Measurements from ENCODE around the gene MADCAM1.
"Not testable (repeated sequence)": the region's sequence is repeated elsewhere in the genome, so short reads cannot be mapped to it uniquely, and the experiment has no call there.

MADCAM1 gene

GRCh38 chr19:496112-496665 is at the start of gene MADCAM1:
Gene MADCAM1, plus strand, starts transcription at chr19:496486. Its CDS starts 14 bp downstream, at chr19:496500.
- no peak for DNase-seq

- no peak for DNase-seq
Measured at GRCh38 chr19:447064-447426, 49.2 kb upstream of the MADCAM1 start.

- DNase-seq, result no peak
Measured at GRCh38 chr19:447816-448560, 48.3 kb upstream of the MADCAM1 start.

GRCh38 chr19:449916-450315 is 46.4 kb upstream of the MADCAM1 start:
- DNase-seq, result no peak

GRCh38 chr19:450912-451481 is 45.3 kb upstream of the MADCAM1 start:
- DNase-seq, result not testable (repeated sequence)

GRCh38 chr19:452829-453228 is 43.5 kb upstream of the MADCAM1 start:
- no peak for DNase-seq

GRCh38 chr19:453606-454005 is 42.7 kb upstream of the MADCAM1 start:
- DNase-seq, result no peak

- no peak for DNase-seq
Measured at GRCh38 chr19:455031-455705, 41.1 kb upstream of the MADCAM1 start.

GRCh38 chr19:455851-456546 is 40.3 kb upstream of the MADCAM1 start:
- no peak for DNase-seq

GRCh38 chr19:456547-457110 is 39.7 kb upstream of the MADCAM1 start:
- no peak for DNase-seq

- DNase-seq, result no peak
Measured at GRCh38 chr19:457636-458035, 38.6 kb upstream of the MADCAM1 start.

GRCh38 chr19:458091-459042 is 37.9 kb upstream of the MADCAM1 start:
- DNase-seq, result no peak

GRCh38 chr19:459724-460511 is 36.4 kb upstream of the MADCAM1 start:
- no peak for DNase-seq

- no peak for DNase-seq
Measured at GRCh38 chr19:460877-461720, 35.2 kb upstream of the MADCAM1 start, which contains the start of gene SHC2. Gene SHC2, minus strand, starts transcription at chr19:461033. Its CDS starts 37 bp downstream, at chr19:460996.

GRCh38 chr19:461721-462551 is 34.4 kb upstream of the MADCAM1 start:
- peak; percentile 26 for DNase-seq

GRCh38 chr19:463483-464207 is 32.6 kb upstream of the MADCAM1 start:
- no peak for DNase-seq

- no peak for DNase-seq
Measured at GRCh38 chr19:464208-464545, 32.1 kb upstream of the MADCAM1 start.

Data from DMS153 (cell line).